NCI-H1092 (cell line): ENCODE results near the gene PDZD2.
"Not testable (repeated sequence)": the region's sequence is repeated elsewhere in the genome, so short reads cannot be mapped to it uniquely, and the experiment has no call there.

ENCODE experiments used
- DNase-seq: peaks from one replicate; lab custom pipeline; 2025; lab: John Stamatoyannopoulos, UW

PDZD2 gene

GRCh38 chr5:31638748-31639418 lies at the start of gene PDZD2:
Gene PDZD2, plus strand, starts transcription at chr5:31639131.
- peak; percentile 75 for DNase-seq

DNA sequence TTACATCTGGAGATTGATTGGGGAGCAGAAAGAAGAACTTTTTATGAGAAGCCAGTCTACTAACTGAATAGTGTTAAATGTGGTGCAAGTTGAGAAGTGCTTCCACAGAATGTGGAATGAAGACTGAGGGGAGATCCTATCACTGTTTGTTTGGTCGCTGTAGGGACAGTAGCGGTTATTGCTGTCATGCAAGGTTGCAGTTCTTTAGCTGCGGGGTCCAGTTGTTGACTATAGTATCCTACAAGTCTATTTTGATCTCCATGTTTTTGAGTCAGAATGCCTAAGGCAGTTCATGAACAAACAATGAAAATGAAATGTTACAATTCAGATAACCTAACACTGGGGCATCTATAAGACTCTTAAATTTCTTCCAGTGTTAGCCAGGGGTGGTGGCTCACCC lies 45.3 kb upstream of the PDZD2 start:
- no peak for DNase-seq

DNA sequence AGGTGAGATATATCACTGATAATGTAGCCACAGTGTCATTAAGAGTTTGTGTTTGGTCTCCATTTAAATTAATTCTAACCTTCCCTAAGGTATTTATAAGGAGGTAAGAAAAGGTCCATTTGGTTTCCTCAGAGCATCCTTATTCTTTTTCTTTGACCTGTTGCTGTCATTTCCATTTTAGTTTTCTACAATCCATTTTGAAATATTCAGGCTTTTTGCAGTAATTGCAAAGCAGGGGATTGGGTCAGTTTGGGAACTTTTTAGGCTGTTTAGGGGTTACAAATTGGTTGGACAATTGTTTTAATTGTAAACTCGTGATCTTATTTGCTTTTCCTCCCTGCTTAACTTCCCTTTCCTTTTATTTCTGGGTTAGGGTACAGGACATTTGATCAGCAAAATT lies 42.6 kb upstream of the PDZD2 start:
- no peak for DNase-seq

- no peak for DNase-seq
These were observed 40.0 kb upstream of the PDZD2 start for GRCh38 chr5:31598640-31599611.

DNA sequence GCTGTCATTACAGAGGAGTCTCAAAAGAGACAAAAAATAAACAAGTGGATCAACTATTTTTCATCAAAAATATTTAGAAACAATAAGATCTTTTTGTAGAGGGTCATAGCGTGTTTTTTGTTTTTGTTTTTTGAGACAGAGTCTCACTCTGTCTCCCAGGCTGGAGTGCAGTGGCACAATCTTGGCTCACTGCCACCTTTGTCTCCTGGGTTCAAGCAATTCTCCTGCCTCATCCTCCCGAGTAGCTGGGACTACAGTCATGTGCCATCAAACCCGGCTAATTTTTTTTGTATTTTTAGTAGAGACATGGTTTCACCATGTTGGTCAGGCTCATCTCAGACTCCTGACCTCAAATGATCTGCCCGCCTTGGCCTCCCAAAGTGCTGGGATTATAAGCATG lies 36.6 kb upstream of the PDZD2 start:
- not testable (repeated sequence) for DNase-seq

GRCh38 chr5:31604240-31604639 lies 34.7 kb upstream of the PDZD2 start:
- DNase-seq = no peak

- no peak for DNase-seq
These were observed 34.3 kb upstream of the PDZD2 start for GRCh38 chr5:31604644-31605043.

DNA sequence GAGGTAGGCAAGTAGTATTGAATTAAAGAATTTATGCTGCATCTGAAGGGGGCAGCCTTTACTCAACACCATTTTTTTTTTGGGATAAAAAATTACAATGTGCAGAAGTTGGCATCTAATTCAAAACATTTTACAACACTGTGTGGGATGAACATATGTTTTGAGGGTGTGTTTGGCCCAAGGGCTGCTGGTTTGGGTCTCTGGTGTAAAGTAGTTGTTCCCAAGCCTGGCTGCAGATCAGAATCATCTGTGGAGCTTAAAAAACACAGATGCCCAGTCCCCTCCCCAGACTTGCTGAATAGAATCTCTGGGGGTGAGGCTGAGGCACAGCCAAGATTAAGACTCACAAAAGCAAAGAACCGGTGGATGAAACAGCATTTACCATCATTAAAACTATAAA lies 33.0 kb upstream of the PDZD2 start:
- DNase-seq = no peak

DNA sequence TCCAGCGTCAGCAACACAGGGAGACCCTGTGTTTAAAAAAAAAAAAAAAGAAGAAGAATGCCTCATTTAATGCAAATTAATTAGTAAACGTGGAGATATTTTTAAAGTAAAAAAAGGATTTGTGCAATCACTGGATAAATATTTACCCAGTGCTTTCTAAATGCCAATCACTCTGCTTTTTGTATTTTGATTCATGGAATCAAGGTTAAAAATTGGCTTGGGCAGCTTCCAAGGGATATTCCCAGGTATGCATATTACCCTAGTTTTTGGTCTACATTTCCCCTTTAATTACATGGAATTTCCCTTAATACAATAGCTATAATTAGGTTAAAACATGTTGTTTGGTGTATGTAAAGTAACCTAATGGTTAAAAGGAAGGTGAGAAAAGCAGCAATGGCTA lies 31.4 kb upstream of the PDZD2 start:
- no peak for DNase-seq

GRCh38 chr5:31611002-31611401 lies 27.9 kb upstream of the PDZD2 start:
- DNase-seq = no peak

DNA sequence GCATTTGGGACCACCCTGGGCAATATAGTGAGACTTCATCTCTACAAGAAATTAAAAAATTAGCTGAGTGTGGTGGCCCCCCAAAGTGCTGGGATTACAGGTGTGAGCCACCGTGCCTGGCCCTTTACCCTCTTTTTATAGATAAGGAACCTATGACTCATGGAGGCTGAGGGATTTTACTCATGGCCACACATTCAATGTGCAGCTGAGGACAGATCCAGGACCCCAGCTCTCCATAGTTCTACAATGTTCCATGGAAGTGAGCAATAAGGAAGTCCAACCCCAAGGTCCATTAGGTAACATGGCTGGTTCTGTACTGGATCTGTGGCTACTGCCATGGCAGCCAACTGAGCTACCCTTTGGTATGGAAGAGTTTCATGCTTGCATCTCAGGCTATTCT lies 25.3 kb upstream of the PDZD2 start:
- no peak for DNase-seq

DNA sequence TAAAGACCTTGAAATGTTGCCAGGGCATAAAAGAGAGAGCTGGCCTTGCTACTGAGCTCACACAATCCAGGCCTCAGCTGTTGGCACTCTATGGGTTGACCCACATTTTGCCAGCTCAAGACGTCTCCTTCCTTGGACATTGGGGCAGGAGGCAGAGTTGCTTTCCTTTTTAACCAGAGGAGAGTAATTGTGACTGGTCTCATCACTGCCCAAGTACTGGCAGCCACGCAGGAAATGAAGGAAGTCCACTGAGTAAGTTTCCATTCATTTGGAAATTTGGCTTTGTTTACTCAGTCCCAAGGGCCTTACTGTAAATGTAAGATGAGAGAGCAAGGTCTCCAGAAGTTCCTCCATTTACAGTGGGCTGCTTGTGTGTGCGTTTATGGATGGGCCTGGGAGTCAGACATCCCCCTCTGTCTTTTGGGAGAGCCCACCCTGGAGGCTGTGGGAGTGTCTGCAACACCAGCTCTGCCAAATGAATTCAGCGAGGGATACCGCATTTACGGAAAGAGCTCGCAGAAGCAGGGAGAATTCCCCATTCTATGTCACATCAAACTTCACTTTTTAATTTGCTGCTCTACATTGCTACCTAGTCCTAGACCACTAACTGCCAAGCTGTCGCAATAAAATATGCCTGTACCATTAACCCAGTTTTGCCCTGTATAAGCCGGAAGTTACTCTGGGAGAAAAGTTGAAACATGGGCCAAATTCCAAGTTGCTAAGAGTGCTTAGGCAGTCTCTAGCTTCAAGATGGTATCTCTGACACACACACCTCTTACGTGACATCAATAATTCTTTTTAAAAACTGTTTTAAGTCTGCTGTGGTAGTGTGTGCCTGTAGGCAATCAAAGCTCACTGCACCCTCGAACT lies 24.5 kb upstream of the PDZD2 start:
- DNase-seq = no peak

- DNase-seq = no peak
These were observed 21.1 kb upstream of the PDZD2 start for GRCh38 chr5:31617867-31618266.

- no peak for DNase-seq
These were observed 18.9 kb upstream of the PDZD2 start for GRCh38 chr5:31620026-31620425.

DNA sequence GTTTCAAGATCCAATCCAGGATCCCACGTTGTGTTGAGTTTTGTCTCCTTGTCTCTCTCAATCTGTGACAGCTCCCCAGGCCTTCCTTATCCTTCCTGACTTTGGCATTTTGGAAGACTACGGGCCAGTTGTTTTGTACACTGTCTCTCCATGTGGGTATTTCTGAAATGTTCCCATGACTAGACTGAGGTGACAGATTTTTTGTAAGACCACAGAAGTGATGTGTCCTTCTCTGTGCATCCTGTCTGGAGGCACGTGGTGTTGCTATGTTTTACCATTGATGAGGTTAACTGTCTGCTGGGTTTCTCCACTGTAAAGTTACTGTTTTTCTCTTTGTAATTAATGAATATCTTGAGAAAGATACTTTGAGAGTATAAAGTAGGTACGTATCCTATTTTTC lies 15.7 kb upstream of the PDZD2 start:
- no peak for DNase-seq

GRCh38 chr5:31625394-31625793 lies 13.5 kb upstream of the PDZD2 start:
- DNase-seq = no peak

DNA sequence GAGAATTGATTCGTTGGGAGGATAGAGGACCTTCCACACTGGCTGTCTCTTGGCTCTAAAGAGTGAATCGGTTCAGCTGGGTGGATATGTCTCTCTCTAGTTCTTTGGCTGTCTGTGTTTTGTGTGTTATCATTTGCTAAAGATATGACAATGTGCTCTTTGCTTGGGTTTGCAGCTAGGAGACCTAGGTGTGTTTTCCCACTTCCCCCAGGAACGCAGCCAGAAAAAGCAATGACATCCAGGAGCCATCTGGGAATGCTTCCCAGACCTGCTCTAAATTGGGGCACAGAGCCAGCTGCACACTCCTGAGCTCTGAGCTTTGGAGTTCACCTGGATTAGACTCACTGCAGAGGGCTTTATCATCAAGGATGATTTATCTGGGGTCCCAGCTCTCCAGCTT lies 12.8 kb upstream of the PDZD2 start:
- DNase-seq = peak; percentile 1

- no peak for DNase-seq
These were observed 12.2 kb upstream of the PDZD2 start for GRCh38 chr5:31626604-31627234.

- no peak for DNase-seq
These were observed 8.0 kb upstream of the PDZD2 start for GRCh38 chr5:31630931-31631330.

GRCh38 chr5:31632460-31632859 lies 6.5 kb upstream of the PDZD2 start:
- DNase-seq = no peak

DNA sequence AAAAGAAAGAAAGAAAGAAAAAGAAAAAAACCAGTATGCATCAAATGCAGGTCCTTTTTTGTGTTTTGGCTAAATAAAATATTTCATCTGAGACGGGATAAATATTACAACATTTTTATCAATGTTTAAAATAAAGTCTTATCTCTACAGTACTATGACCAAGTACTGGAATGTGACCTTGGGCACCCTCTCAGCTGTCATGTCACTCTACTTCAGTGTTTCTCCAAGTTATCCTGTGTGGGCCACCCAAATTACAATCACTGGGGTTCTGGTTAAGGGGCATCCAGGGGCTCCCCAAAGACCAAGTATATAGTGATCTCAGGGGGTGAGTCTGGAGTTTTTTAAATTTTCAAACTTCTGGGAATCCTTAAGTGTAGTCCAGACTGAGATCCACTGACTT lies 3.5 kb upstream of the PDZD2 start:
- no peak for DNase-seq

- DNase-seq = no peak
These were observed 1.1 kb upstream of the PDZD2 start for GRCh38 chr5:31637851-31638250.
